GM13976 (cell line): ENCODE results near the gene ATF6B.

Experiments used
- DNase-seq: peaks from one replicate; pipeline ENCODE4 v3.0.0; 2012; ENCODE audit warnings: low spot score
- CTCF ChIP-seq: IDR thresholded peaks from 2 replicates; pipeline ENCODE4 v1.5.1; 2012; ENCODE audit warnings: borderline replicate concordance, mild to moderate bottlenecking; ENCODE audit not compliant: insufficient read depth; ENCODE audit errors: extremely low read depth, missing control alignments, control extremely low read depth
- in situ Hi-C: fragments of 300-500 bp; cut with MboI; formaldehyde crosslinking; loops from one replicate; pipeline ENCODE4 v1.12.0; 2022; ENCODE audit warnings: low sequenced_read_pairs, mixed read lengths, inconsistent platforms; ENCODE audit not compliant: unreplicated experiment

The ATF6B gene

DNA sequence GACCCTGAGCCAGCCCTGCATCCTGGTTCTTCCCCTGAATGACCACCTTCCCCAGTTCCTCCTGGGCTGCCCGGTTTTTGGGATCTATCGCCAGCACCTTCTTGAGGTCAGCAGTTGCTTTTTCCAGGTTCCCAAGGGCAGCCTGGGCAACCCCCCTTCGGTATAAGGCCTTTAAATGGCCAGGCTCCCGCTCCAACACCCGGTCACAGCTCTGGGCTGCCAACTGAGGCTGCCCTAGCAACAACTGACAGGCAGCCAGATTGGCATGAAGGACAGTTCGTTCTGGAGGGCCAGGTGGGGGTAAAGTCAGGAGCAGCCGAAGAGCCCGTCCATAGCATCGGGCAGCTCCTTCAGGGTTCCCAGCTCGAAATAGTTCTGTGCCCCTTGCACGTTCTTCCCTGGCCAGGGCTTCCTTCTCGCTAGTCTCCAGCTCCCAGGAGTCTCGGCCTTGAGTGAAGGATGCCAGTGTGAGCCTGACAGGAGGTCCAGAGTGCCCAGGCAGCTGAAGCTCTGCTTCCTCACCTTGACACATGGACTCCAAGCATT, 778 bp upstream of the ATF6B start:
- in situ Hi-C loops, result no loop called here
- no peak for DNase-seq
- TF ChIP-seq CTCF, result no peak

GRCh38 chr6:32127409-32127716, 683 bp downstream of the ATF6B start:
- in situ Hi-C loops, result no loop called here
- TF ChIP-seq CTCF, result no peak
- no peak for DNase-seq

- no peak for DNase-seq
- no peak for TF ChIP-seq CTCF
- in situ Hi-C loops, result no loop called here
These were observed 1.2 kb downstream of the ATF6B start for GRCh38 chr6:32126880-32127279.

GRCh38 chr6:32123681-32124080, 4.4 kb downstream of the ATF6B start:
- DNase-seq, result no peak
- TF ChIP-seq CTCF, result no peak
- in situ Hi-C loops, result no loop called here

DNA sequence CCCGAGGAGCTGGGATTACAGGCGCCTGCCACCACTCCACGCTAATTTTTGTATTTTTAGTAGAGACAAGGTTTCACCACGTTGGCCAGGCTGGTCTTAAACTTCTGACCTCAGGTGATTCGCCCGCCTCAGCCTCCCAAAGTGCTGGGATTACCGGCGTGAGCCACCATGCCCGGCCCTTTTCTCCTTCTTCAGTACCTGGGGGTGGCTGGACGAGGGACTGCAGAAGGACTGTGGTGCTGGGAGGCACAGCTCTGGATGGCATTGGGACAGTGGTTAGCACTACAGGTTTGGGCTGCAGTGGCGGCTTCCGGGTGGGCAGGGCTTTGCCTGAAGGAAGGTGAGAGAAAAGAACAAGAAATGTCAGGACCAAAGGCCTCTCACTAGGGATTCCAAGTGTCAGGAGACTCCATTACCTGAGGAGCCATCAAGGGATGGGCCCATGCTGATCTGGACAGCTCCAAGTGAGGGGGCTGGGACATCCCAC, 7.4 kb downstream of the ATF6B start:
- in situ Hi-C loops, result no loop called here
- DNase-seq, result no peak
- TF ChIP-seq CTCF, result no peak

- TF ChIP-seq CTCF, result peak; percentile 91
- DNase-seq, result peak; percentile 87
- in situ Hi-C loops, result no loop called here
These were observed 9.0 kb downstream of the ATF6B start for GRCh38 chr6:32118782-32119628.

DNA sequence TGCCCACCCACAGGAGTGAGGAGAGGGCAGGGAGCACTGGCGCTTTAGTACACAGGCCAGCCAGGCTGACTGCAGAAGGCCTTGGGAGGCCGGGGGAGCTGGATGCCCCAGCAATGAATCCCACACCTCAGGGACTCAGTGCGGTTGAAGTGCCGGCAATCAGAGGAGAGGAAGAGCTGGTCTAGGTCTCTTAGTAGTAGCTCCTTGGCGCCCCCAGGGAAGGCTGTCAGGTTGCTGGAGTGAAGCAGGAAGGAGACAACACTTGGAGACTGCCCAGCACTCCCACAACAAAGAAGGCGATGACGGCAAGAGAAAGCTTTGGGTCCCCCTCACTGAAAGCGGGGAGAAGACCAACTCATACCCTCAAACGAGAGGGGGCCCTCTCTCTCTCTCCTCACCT, 10.6 kb downstream of the ATF6B start:
- no peak for DNase-seq
- TF ChIP-seq CTCF, result no peak
- in situ Hi-C loops, result no loop called here
